Ramos (cell line): ENCODE measurements around the gene MPND.
"Not testable (repeated sequence)": the region's sequence is repeated elsewhere in the genome, so short reads cannot be mapped to it uniquely, and the experiment has no call there.

Experiments
- in situ Hi-C: fragments of 300-500 bp; cut with MboI; formaldehyde crosslinking; loops from one replicate; pipeline ENCODE4 v1.14.3; 2022; ENCODE audit warnings: low sequenced_read_pairs; ENCODE audit not compliant: unreplicated experiment

Gene MPND

DNA sequence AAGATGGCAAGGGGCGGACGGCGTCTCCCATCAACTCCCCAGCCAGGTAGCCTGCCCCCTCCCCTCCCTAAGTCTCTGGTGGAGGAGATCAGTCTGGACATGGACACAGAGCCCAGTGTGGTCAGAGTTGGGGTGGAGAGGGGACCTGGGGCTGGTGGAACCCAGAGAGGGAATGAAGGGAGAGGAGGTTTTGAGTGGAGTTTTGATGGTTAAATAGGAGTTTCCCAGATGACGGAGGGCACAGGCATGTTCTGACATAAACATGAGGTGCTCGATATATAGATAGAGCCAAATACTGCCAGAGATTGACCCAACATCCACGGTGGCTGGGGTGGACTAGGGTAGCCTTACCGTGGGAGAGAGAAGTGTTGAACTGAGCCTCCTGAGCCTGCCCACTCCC lies 24.9 kb upstream of the MPND start:
- in situ Hi-C loops: no loop called here

DNA sequence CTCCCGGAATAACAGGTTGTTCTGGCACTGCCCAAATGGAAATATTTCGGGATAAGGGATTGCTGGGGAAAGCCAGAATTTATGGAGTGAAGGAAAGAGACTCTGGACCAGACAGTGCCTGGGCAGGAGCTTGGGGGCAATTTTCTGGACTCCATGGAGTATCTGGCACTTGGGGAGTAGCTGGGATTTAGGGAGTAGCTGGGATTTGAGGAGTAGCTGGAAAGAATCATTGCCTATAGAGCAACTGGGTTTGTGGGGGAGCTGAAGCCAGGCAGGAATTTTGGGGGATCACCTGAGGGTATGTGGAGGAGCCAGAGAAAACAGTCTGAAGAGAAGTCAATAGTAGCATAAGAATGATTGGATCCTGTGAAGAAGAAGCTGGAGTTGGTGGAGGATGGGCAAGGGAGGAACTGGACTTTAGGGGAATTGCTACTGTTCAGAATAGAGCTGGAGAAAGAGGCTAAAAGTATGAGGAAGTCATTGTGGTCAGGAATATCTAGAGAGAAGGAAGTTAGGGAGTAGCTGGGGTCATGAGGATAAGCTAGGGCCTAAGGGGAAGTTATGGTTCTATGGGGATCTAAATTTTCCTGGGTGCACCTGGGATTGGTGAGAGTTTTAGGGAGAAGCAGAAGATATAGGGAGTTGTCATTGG lies 24.2 kb upstream of the MPND start:
- in situ Hi-C loops: no loop called here

DNA sequence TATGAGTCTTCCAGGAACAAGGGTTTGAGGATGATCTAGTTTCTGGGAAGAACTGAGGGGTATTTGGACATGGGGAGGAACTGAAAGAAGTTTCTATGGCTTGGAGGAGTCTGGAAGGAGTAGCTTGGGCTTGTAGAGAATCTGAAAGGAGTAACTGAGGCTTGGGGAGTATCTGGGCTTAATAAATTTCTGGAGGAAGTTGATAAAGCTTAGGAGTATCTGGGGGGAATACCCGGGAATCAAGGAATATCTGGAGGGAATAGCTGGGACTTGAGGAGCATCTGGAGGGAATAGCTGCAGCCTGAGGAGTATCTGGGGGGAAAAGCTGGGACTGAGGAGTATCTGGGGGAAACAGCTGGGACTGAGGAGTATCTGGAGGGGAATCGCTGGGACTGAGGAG lies 22.9 kb upstream of the MPND start:
- in situ Hi-C loops: no loop called here

DNA sequence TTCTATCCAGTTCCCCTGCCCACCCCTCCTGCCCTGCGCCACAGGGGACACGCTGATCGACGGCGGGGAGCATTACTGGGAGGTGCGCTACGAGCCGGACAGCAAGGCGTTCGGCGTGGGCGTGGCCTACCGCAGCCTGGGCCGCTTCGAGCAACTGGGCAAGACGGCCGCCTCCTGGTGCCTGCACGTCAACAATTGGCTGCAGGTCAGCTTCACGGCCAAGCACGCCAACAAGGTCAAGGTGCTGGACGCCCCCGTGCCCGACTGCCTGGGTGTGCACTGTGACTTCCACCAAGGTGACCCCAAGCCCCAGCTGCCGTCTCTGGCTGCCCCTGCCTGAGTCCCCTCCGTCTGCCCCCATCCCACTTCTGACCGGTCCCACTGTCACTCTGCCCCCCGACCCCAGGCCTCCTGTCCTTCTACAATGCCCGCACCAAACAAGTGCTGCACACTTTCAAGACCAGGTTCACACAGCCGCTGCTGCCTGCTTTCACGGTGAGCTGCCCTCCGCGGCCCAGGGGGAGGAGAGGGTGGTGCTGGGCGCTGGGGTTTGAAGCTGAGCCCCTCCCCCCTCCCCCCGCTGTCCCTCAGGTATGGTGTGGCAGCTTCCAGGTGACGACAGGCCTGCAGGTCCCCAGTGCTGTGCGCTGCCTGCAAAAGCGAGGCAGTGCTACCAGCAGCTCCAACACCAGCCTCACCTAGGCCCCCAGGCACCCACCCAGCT lies 20.3 kb upstream of the MPND start:
- in situ Hi-C loops: no loop called here

DNA sequence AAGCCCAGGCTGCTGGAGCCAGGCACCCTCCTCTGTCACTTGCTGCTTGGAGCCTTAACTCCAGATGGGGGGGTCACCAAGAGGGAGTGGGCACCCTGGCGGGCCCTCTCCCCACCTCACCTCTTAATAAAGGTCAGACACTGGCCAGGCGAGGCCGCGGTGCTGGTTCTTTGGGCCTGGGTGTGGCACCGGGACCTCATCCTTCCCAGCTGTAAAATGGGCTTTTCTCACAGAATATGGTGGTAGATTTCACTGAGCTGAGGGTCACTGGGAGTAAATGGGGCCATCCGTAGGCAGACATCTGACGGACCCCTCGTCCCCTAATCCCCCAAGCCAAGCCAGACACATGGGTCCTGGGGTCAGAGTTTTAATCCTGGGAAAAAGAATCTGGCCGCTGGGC lies 19.7 kb upstream of the MPND start:
- in situ Hi-C loops: no loop called here

DNA sequence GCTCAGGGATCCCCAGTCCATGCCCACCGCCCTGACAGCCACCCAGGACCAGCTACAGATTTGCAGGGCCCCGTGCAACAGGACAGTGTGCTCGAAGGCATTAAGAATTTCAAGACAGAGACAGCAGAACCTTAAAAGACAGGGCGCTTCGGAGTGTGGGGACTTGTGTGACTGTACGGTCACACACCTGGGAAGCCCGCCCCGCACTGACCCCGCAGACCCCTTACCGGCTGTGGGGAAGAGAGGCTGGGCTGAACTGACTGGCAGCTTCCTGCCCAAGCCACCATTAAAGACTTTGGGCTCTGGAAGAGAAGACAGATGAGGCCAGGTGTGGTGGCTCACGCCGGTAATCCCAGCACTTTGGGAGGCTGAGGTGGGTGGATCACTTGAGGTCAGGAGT lies 19.1 kb upstream of the MPND start:
- in situ Hi-C loops: no loop called here

DNA sequence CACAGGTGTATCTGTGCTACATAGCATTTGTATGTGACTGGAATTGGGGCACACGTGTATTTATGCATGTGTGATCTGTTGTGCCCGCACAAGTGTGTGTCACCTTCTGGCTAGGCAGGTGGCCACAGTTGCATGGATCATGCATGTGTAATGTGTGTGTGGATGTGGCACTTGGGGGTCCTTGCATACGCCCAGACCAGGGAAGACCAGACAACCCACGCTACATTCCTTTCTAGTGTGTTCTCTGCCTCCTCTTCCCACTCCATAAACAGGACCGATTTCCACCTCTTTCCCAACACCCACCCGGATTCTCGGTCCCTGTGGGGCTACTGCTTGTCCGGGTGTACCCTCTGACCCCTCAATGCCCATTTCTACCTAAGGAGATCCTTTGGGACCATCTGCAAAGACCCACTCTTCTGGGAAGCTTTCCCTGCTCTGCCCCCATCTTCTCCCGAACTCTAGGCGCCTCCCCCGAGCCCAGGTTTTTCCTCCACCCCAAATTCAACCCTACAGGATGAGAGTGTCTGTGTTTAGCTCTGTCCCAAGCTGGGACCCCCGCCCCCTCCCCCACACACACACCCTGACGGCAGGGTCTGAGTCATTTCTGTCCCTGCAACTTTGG lies 17.0 kb upstream of the MPND start:
- in situ Hi-C loops: no loop called here

DNA sequence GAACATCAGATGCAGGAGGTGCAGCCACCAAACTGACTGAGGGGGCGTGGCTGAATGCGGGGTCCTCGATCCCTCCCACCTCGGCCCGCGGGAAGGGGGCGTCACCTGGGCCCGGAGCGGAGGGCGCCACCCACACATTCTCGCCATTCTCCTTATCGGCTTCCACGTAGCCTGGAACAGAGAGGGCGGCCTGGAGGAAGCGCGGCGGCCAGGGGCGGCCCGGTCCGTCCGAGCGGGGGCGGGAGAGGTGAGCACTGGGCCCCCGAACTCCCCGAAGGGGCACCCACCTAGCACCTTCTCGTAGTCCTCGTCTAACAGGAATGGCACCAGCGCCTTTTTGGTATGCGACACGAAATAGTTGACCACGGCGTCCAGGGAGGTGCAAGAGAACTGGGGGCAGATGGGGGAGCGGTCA lies 16.5 kb upstream of the MPND start:
- in situ Hi-C loops: no loop called here

DNA sequence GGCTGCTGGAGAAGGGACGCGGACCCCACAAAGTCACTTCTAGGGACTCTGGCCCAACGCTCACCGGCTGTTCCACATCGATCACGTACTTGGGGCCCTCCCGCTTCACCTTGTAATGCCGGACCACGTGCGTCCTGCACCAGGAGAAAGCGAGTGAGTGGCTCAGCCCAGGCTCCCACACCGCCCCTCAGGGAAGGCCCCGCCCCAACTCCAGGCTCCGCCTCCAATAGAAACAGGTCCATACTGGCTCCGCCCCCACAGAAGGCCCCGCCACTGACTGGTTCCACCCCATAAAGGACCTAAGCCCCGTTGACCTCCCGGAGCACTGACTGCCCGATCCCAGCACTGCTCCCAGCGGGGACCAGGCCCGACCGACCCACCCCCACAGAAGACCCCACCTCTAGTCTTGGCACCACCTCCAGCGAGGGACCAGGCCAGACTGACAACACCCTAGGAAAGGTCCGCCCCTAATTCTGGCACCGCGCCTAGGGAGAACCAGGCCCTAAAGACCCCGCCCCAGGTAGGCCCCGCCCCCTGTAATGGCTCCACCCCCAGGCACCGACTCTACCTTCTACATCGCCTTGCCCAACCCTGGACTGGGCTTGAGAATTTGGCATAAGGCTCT lies 16.0 kb upstream of the MPND start:
- in situ Hi-C loops: no loop called here

DNA sequence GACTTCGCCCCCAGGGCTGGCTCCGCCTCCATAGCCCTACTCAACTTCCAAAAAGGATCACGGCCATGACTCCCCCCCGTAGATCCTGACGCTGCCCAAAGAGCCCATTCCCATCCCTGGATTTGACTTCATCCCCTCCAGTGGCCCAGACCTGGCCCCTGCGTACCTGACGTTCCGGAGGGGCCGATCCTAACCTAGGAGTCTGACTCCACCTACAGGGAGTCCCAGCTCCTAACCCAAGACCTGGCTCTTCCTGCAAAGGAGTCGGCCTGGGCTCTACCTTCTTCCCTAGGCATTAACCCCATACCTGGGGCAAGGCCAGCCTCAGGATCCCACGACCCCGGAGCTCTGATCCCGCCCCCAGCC lies 15.5 kb upstream of the MPND start:
- in situ Hi-C loops: no loop called here

DNA sequence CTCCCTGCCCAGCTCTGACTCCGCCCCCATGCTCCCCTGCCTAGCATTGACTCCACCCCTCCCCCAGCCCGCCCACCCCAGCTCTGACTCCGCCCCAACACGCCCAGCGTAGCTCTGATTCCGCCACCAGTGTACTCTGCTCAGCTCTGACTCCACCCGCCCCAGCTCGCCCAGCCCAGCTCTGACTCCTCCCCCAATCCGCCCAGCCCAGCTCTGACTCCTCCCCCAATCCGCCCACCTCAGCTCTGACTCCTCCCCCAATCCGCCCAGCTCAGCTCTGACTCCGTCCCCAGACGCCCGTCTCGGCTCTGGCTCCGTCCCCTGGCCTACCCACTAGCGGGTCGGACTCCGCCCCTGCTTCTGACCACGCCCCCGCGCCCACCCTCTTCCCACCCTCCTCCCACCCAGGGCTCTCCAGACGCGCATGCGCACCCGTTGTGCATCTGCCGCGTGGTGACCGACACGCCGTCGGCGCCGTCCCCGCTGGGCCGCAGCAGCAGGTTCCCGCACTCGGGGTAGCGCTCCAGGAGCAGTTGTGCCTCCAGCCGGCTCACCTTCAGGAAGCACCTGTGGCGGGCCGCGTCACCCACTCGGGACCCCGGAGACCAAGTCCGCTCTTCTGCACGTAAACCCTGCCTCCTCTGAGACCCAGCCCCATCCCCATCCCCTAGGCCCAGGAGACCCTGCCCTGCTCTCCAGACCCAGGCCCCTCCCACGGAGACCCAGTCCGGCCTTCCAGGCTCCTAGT lies 14.9 kb upstream of the MPND start:
- in situ Hi-C loops: no loop called here

DNA sequence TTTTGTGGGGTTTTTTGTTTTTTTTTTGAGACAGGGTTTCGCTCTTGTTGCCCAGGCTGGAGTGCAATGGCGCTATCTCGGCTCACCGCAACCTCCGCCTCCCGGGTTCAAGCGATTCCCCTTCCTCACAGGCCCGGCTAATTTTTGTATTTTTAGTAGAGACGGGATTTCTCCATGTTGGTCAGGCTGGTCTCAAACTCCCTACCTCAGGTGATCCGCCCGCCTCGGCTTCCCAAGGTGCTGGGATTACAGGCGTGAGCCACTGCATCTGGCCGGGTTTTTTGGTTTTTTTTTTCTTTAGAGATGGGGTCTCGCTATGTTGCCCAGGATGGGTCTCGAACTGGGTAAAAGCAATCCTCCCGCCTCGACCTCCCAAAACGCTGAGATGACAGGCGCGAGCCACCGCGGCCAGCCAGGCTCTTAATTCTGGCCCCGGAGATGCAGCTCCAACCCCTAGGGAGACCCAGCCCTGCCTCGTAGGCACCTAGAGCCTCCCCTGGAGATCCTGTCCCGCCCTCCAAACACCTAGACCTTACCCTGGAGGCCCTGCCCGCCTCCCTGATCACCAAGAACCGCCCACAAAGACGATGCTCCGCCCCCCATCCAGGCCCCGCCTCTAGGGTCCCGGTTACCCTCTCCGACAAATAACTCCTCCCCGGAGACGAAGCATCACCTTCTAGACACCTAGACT lies 14.2 kb upstream of the MPND start:
- in situ Hi-C loops: not testable (repeated sequence)

DNA sequence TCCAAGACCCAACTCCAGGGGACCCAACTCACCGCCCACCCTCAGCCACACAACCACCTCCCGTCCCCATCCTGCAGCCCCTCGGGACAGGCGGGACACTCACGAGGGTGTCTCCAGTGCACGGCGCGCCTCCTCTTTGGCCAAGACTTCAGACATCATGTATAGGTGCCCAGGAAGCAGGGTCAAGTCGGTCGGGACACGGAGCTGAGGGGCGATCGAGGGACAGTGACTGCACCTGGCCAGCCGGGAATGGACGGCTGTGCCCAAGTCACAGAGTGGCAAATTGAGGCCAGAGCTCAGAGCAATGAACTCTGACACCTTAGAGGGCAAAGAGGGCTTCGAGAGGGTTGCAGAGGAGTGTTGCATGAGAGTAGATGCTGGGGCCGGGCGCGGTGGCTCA lies 13.5 kb upstream of the MPND start:
- in situ Hi-C loops: no loop called here

DNA sequence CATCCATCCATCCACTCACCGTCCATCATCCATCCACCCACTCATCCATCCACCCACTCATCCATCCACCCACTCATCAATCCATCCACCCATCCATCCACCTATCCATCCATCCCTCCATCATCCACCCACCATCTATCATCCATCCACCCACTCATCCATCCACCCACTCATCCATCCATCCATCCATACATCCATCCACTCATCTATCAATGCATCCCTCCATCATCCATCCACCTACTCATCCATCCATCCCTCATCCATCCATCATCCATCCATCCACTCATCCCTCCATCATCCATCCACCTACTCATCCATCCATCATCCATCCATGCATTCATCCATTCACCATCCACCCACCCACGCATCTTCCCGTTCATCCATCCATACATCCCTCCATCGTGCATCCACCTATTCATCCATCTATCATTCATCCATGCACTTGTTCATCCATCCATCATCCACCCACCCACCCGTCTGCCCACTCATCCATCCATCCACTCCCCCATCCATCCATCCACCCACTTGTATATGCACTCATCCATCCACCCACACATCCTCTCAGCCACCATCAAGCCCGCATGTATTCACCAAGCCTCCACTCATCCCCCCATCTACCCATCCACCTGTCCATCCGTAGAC lies 8.3 kb upstream of the MPND start:
- in situ Hi-C loops: no loop called here

DNA sequence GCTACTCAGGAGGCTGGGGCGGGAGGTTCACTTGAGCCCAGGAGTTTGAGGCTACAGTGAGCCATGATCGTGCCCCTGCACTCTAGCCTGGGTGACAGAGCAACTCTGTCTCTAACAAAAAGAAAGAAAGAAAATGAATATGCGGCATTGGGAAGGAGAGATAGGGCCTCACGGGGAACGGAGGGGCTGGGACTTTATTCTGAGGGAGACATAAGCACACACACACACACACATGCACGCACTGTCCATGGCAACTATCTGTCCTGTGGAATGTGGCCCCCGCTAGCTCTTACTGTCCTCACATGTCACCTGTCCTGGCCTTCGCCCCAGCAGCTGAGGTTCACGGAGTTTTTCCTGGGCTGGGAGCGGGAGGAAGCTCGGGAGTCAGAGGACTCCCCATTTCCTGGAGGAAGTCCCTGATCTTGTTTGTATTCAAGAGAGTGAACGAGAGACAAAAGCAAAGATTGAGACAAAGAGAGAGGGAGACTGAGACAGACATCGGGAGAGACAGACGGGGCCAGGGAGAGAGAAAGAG lies 5.4 kb upstream of the MPND start:
- in situ Hi-C loops: no loop called here

DNA sequence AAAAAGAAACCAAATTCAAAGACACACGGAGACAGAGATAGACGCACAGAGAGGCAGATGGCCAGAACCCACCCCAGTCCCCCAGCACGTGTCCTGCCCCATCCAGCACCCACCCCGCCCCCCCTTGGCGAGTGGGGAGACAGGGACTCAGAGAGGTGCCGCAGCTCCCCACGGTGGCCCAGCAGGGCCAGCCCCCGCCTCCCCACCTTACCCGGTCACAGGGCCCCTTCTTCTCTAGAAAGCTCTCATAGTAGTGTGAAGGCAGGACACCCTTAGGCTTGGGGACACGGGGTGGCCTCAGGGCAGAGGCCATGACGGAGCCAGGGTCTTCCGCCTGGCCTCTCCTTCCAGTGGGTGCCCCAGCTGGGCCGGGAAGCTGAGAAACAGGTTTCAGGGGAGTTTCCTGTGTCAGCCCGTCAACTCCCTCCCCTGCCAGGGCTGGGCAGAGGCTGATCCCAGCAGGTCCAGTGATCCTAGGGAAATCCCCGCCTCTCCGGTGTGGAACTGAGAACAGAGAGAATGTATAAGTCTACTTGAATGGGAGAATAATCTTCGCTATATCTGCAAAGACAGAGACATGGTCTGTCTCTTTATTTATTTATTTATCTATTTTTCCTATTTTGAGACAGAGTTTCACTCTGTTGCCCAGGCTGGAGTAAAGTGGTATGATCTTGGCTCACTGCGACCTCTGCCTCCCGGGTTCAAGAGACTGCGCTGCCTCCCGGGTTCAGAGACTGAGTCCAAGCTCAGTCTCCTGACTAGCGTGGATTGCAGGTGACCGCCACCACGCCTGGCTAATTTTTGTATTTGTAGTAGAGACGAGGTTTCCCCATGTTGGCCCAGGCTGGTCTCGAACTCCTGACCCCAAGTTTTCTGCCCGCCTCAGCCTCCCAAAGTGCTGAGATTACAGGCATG lies 4.7 kb upstream of the MPND start, which contains the start of gene STAP2:
Gene STAP2, minus strand, starts transcription at position 387 of the 915 bp plus-strand sequence. Its CDS starts 74 bp downstream, at position 313.
- in situ Hi-C loops: no loop called here

DNA sequence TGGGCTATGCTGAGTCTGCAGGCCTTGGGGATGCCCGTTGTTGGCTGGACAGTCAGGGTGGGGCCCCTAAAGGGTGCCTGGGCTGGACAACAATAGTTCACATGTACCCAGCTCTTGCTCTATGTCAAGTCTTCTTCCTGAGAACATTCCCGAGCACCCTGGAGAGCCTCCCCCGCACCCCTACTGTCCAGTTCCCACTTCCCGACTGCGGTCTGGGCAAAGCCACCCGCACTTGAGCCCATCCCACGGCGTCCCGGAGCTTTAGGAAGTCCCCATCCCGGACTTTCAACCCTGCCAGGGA lies 1.1 kb upstream of the MPND start:
- in situ Hi-C loops: no loop called here

DNA sequence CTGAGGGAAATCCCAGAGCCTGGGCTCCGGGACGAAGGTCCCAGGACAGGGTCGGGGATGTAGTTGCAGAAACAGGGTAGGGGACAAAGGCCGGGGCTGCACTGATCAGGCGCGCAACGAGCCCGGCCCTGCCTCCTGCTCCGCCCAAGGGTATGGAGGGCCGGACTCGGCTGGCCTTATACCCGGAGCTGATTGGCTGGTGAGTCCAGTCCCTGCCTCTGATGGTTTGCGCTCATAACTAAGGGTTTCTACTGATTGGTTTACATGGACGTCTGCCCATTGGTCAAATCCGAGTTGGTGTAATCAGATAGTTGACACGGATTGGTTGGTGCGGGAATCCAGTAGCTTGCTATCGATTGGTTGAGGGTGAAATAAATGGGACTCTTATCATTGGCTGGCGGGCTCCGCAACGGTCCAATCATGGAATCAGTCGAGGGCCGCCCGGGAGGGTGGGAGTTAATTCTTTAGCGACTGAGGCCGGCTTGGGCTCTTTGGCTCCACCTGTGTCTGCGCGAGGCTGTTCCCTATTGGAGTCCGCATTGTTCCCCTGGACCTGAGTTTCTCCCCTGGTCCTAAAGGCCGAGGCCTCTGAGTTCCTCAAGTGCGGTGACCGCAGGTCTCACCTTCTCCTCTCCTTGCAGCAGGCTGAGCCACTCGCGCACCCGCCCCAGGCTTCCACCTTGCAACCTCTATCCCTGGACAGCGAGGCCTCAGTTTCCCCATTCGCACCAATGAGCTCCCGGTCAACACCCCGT lies 570 bp upstream of the MPND start:
- in situ Hi-C loops: no loop called here
